Stimulated activated naive CD8-positive, alpha-beta T cell treated with anti-CD3 and anti-CD28 coated beads, Interleukin-15, Interleukin-2, amounts not matched to agents 100 ng/mL and 50 ng/mL, for 24 hours (primary cell): ENCODE measurements around the gene PPM1D.
A peak's percentile ranks its signal among the peaks of the same experiment; 100 is the strongest.
"Not testable (repeated sequence)": the region's sequence is repeated elsewhere in the genome, so short reads cannot be mapped to it uniquely, and the experiment has no call there.

ENCODE experiments used
- H3K27ac Mint-ChIP-seq: one replicate; pipeline ENCODE4 v1.8.0; 2021; ENCODE audit warnings: mild to moderate bottlenecking, mixed read lengths
- H3K27me3 Mint-ChIP-seq: one replicate; pipeline ENCODE4 v1.8.0; 2021; ENCODE audit warnings: mixed read lengths
- H3K36me3 Mint-ChIP-seq: one replicate; pipeline ENCODE4 v1.8.0; 2021; ENCODE audit warnings: low read depth, mixed read lengths
- H3K4me1 Mint-ChIP-seq: one replicate; pipeline ENCODE4 v1.8.0; 2021; ENCODE audit warnings: low read depth, mixed read lengths
- H3K4me3 Mint-ChIP-seq: one replicate; pipeline ENCODE4 v1.8.0; 2021; ENCODE audit warnings: mild to moderate bottlenecking, mixed read lengths
- H3K9me3 Mint-ChIP-seq: one replicate; pipeline ENCODE4 v1.8.0; 2021; ENCODE audit warnings: mixed read lengths

PPM1D gene

GRCh38 chr17:60579551-60579950 is 20.4 kb upstream of the PPM1D start:
- no peaks in the 10 kb centered on the region for H3K27me3 Mint-ChIP-seq
- H3K4me1 Mint-ChIP-seq, result peaks cover 4% of the 10 kb centered on the region
- H3K27ac Mint-ChIP-seq, result no peak overlapping the region
- no peaks in the 10 kb centered on the region for H3K36me3 Mint-ChIP-seq
- H3K4me3 Mint-ChIP-seq, result no peak overlapping the region
- H3K9me3 Mint-ChIP-seq, result no peaks in the 10 kb centered on the region

GRCh38 chr17:60583008-60583407 is 17.0 kb upstream of the PPM1D start:
- Mint-ChIP-seq H3K36me3 (no peaks in the 10 kb centered on the region), H3K9me3 (no peaks in the 10 kb centered on the region), H3K4me1 (no peaks in the 10 kb centered on the region), H3K27me3 (peaks cover 6% of the 10 kb centered on the region), H3K27ac (no peak overlapping the region), H3K4me3 (no peak overlapping the region)

GRCh38 chr17:60585887-60586286 is 14.1 kb upstream of the PPM1D start:
- Mint-ChIP-seq H3K9me3 (no peaks in the 10 kb centered on the region), H3K27me3 (peaks cover 6% of the 10 kb centered on the region), H3K4me1 (no peaks in the 10 kb centered on the region), H3K27ac (no peak overlapping the region), H3K4me3 (no peak overlapping the region), H3K36me3 (no peaks in the 10 kb centered on the region)

GRCh38 chr17:60586288-60586974 is 13.6 kb upstream of the PPM1D start:
- Mint-ChIP-seq H3K4me3 (no peak overlapping the region), H3K36me3 (no peaks in the 10 kb centered on the region), H3K27me3 (peaks cover 6% of the 10 kb centered on the region), H3K4me1 (no peaks in the 10 kb centered on the region), H3K9me3 (no peaks in the 10 kb centered on the region), H3K27ac (no peak overlapping the region)

- Mint-ChIP-seq H3K27me3 (peaks cover 6% of the 10 kb centered on the region), H3K36me3 (no peaks in the 10 kb centered on the region), H3K4me3 (no peak overlapping the region), H3K9me3 (no peaks in the 10 kb centered on the region), H3K4me1 (no peaks in the 10 kb centered on the region), H3K27ac (no peak overlapping the region)
Observed at GRCh38 chr17:60590070-60590469, 9.9 kb upstream of the PPM1D start.

GRCh38 chr17:60592750-60593149 is 7.2 kb upstream of the PPM1D start:
- H3K9me3 Mint-ChIP-seq, result no peaks in the 10 kb centered on the region
- H3K4me3 Mint-ChIP-seq, result no peak overlapping the region
- no peak overlapping the region for H3K27ac Mint-ChIP-seq
- no peaks in the 10 kb centered on the region for H3K4me1 Mint-ChIP-seq
- H3K36me3 Mint-ChIP-seq, result no peaks in the 10 kb centered on the region
- H3K27me3 Mint-ChIP-seq, result no peaks in the 10 kb centered on the region

GRCh38 chr17:60593441-60594036 is 6.5 kb upstream of the PPM1D start:
- not testable (repeated sequence) for H3K27ac Mint-ChIP-seq, H3K9me3 Mint-ChIP-seq, H3K36me3 Mint-ChIP-seq, H3K4me3 Mint-ChIP-seq, H3K27me3 Mint-ChIP-seq, H3K4me1 Mint-ChIP-seq

- not testable (repeated sequence) for H3K4me3 Mint-ChIP-seq, H3K9me3 Mint-ChIP-seq, H3K27me3 Mint-ChIP-seq, H3K27ac Mint-ChIP-seq, H3K36me3 Mint-ChIP-seq
- peaks cover 12% of the 10 kb centered on the region for H3K4me1 Mint-ChIP-seq
Observed at GRCh38 chr17:60594170-60594569, 5.8 kb upstream of the PPM1D start.

- H3K36me3 Mint-ChIP-seq, result no peaks in the 10 kb centered on the region
- H3K4me1 Mint-ChIP-seq, result peaks cover 17% of the 10 kb centered on the region
- no peak overlapping the region for H3K27ac Mint-ChIP-seq
- H3K27me3 Mint-ChIP-seq, result no peaks in the 10 kb centered on the region
- H3K4me3 Mint-ChIP-seq, result no peak overlapping the region
- no peaks in the 10 kb centered on the region for H3K9me3 Mint-ChIP-seq
Observed at GRCh38 chr17:60594734-60595133, 5.3 kb upstream of the PPM1D start.

GRCh38 chr17:60597297-60597696 is 2.7 kb upstream of the PPM1D start:
- Mint-ChIP-seq H3K27me3 (no peaks in the 10 kb centered on the region), H3K4me3 (no peak overlapping the region), H3K9me3 (no peaks in the 10 kb centered on the region), H3K4me1 (peaks cover 24% of the 10 kb centered on the region), H3K36me3 (peaks cover 5% of the 10 kb centered on the region), H3K27ac (no peak overlapping the region)

GRCh38 chr17:60598001-60598736 is 1.8 kb upstream of the PPM1D start:
- Mint-ChIP-seq H3K9me3 (no peaks in the 10 kb centered on the region), H3K27me3 (no peaks in the 10 kb centered on the region), H3K36me3 (peaks cover 5% of the 10 kb centered on the region), H3K4me1 (peaks cover 32% of the 10 kb centered on the region), H3K27ac (peak overlapping the region; percentile 39), H3K4me3 (peak overlapping the region; percentile 24)

- Mint-ChIP-seq H3K9me3 (no peaks in the 10 kb centered on the region), H3K4me1 (peaks cover 42% of the 10 kb centered on the region)
Observed at GRCh38 chr17:60599220-60599619, 773 bp upstream of the PPM1D start.

GRCh38 chr17:60600490-60601446 is 775 bp downstream of the PPM1D start:
- Mint-ChIP-seq H3K4me3 (peak overlapping the region; percentile 96), H3K27me3 (no peaks in the 10 kb centered on the region), H3K27ac (peak overlapping the region; percentile 93), H3K9me3 (no peaks in the 10 kb centered on the region), H3K4me1 (peaks cover 54% of the 10 kb centered on the region), H3K36me3 (peaks cover 5% of the 10 kb centered on the region)

More at GRCh38 chr17:60599220-60599619, 773 bp upstream of the PPM1D start:
- peaks cover 5% of the 10 kb centered on the region for H3K36me3 Mint-ChIP-seq
- no peaks in the 10 kb centered on the region for H3K27me3 Mint-ChIP-seq
- H3K27ac Mint-ChIP-seq, result peak overlapping the region; percentile 93
- H3K4me3 Mint-ChIP-seq, result peak overlapping the region; percentile 96

GRCh38 chr17:60601447-60602384 is 1.7 kb downstream of the PPM1D start:
- Mint-ChIP-seq H3K4me1 (peaks cover 63% of the 10 kb centered on the region), H3K27ac (peak overlapping the region; percentile 78), H3K27me3 (no peaks in the 10 kb centered on the region), H3K36me3 (peaks cover 5% of the 10 kb centered on the region), H3K4me3 (peak overlapping the region; percentile 96), H3K9me3 (no peaks in the 10 kb centered on the region)
